Gastrocnemius medialis (tissue), 4 donors: ENCODE results near the gene ZNF883.

Experiments used
- POLR2A ChIP-seq, 2 donors: fragments of 450-650 bp; IDR thresholded peaks; one replicate each; pipeline ENCODE4 v1.6.1; 2017; ENCODE audit warnings: antibody characterized with exemption in 2 of 2, mild to moderate bottlenecking in 2 of 2, moderate library complexity in 2 of 2
- TF ChIP-seq, protein P1 (sequence below), 5 experiments: fragments of 450-650 bp in 3 of 5; fragments of 200-600 bp in 2 of 5; sonication (generic) in 2 of 5; IDR thresholded peaks in 4 of 5; conservative IDR thresholded peaks in 1 of 5; 1 replicate in 4 of 5; 2 replicates in 1 of 5; pipeline ENCODE4 v1.5.1; 2016 to 2019; ENCODE audit warnings: antibody characterized with exemption in 5 of 5, mild to moderate bottlenecking in 3 of 5, moderate library complexity in 3 of 5

DNA sequence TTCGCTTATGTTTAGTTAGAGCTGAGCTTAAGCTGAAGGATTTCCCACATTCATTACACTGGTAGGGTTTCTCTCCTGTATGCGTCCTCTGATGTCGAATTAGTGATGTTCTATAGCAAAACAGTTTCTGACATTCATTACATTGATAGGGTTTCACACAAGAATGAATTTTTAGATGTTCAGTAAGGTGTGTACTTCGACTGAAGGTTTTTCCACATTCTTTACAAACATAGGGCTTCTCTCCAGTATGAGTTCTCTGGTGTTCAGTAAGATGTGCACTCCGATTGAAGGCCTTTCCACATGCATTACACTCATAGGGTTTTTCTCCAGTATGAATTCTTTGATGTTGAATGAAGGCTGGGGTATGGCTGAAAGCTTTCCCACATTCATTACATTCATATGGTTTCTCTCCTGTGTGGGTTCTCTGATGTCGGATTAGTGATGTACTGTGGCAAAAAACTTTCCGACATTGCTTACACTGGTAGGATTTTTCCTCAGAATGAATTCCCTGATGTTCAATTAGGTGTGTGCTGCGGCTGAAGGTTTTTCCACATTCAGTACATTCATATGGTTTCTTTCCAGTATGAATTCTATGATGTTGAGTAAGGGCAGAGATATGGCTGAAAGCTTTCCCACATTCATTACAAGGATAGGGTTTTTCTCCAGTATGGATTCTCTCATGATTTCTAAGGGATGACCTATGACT lies 14.6 kb downstream of the ZNF883 start:
- TF ChIP-seq, protein P1, sequence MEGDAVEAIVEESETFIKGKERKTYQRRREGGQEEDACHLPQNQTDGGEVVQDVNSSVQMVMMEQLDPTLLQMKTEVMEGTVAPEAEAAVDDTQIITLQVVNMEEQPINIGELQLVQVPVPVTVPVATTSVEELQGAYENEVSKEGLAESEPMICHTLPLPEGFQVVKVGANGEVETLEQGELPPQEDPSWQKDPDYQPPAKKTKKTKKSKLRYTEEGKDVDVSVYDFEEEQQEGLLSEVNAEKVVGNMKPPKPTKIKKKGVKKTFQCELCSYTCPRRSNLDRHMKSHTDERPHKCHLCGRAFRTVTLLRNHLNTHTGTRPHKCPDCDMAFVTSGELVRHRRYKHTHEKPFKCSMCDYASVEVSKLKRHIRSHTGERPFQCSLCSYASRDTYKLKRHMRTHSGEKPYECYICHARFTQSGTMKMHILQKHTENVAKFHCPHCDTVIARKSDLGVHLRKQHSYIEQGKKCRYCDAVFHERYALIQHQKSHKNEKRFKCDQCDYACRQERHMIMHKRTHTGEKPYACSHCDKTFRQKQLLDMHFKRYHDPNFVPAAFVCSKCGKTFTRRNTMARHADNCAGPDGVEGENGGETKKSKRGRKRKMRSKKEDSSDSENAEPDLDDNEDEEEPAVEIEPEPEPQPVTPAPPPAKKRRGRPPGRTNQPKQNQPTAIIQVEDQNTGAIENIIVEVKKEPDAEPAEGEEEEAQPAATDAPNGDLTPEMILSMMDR (IDR thresholded peaks at IDR 0.05 in 4 of 5, conservative IDR thresholded peaks at IDR 0.05 in 1 of 5): no peak
- no peak for TF ChIP-seq POLR2A (IDR thresholded peaks at IDR 0.05)
